Activated CD4-positive, alpha-beta T cell treated with anti-CD3 and anti-CD28 coated beads for 36 hours (primary cell): ENCODE measurements around the gene ANKS1B. TPM values are rescaled to one million over a fixed set of nuclear protein-coding genes. Genes with fewer than 3 reads are reported as not detected.
A peak's percentile ranks its signal among the peaks of the same experiment; 100 is the strongest.

Experiments used
- ATAC-seq: fragments of 200-7000 bp; cut with Tn5 transposase; one replicate; pipeline ENCODE4 v1.10.0; 2021; ENCODE audit warnings: mild to moderate bottlenecking, moderate library complexity
- CTCF ChIA-PET: fragments of 350-600 bp; sonication (Branson Sonifier 250); formaldehyde crosslinking; loops from one replicate; lab custom pipeline; 2021; ENCODE audit warnings: antibody characterized with exemption; lab: Charles Lee
- POLR2A ChIA-PET: fragments of 350-600 bp; sonication (Branson Sonifier 250); formaldehyde crosslinking; loops from one replicate; lab custom pipeline; 2021; ENCODE audit warnings: antibody characterized with exemption, inconsistent platforms; lab: Charles Lee
- DNase-seq: peaks from one replicate; pipeline ENCODE4 v3.0.0-alpha.2; 2020
- H3K27ac Mint-ChIP-seq: one replicate; pipeline ENCODE4 v1.8.0; 2021; ENCODE audit warnings: mixed read lengths
- H3K27me3 Mint-ChIP-seq: one replicate; pipeline ENCODE4 v1.8.0; 2021; ENCODE audit warnings: mixed read lengths
- H3K36me3 Mint-ChIP-seq: one replicate; pipeline ENCODE4 v1.8.0; 2021; ENCODE audit warnings: low read depth, mixed read lengths
- H3K4me1 Mint-ChIP-seq: one replicate; pipeline ENCODE4 v1.8.0; 2021; ENCODE audit warnings: mixed read lengths
- H3K4me3 Mint-ChIP-seq: one replicate; pipeline ENCODE4 v1.8.0; 2021; ENCODE audit warnings: mild to moderate bottlenecking, moderate library complexity, mixed read lengths
- H3K9me3 Mint-ChIP-seq: one replicate; pipeline ENCODE4 v1.8.0; 2021; ENCODE audit warnings: low read depth, mixed read lengths
- intact Hi-C, 2 experiments: fragments of 100-400 bp; cut with DNase I in 1 of 2; cut with micrococcal nuclease in 1 of 2; formaldehyde crosslinking; loops; one replicate each; pipeline versions ENCODE4 v1.14.2 to v1.15.1; 2022 to 2024; cut with DNase I, micrococcal nuclease
- total RNA-seq, 2 experiments: library from RNA; stranded (reverse); gene quantifications; one replicate each; pipeline ENCODE4 v1.2.3, GENCODE V29; 2021

Gene ANKS1B
- total RNA-seq, 2 experiments from 2014 or later = 0.19 to 0.73 TPM

DNA sequence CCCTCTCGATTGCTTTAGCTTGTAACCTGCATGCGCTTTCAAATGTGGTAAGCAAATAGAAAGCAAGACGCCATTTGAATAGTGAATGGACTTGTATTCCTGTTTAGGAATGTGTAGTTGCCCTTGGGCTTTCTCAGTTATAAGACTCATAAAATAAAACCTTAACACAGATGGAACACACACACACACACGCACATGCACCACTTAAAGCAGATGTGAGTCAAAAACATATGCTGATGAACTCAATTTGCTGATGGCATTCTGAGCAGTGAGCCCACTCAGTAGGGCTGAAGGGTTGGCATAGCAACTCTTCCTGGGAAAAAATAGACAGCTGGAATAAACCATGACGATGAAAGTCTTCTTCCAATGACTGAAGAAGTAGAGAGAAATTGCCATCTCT lies 979.1 kb downstream of the ANKS1B start:
- no peak for ATAC-seq
- POLR2A ChIA-PET = no interaction called here
- intact Hi-C loops = no loop called here
- no peak for DNase-seq
- Mint-ChIP-seq H3K4me3 (no peak overlapping the region), H3K27me3 (peaks cover 6% of the 10 kb centered on the region), H3K4me1 (no peaks in the 10 kb centered on the region), H3K9me3 (no peaks in the 10 kb centered on the region), H3K27ac (no peak overlapping the region), H3K36me3 (no peaks in the 10 kb centered on the region)
- CTCF ChIA-PET = interaction anchor here (1.4 kb wide), 1 partner anchor 9 kb away, joined by 4 read pairs; no protein-coding TSS in a partner anchor

DNA sequence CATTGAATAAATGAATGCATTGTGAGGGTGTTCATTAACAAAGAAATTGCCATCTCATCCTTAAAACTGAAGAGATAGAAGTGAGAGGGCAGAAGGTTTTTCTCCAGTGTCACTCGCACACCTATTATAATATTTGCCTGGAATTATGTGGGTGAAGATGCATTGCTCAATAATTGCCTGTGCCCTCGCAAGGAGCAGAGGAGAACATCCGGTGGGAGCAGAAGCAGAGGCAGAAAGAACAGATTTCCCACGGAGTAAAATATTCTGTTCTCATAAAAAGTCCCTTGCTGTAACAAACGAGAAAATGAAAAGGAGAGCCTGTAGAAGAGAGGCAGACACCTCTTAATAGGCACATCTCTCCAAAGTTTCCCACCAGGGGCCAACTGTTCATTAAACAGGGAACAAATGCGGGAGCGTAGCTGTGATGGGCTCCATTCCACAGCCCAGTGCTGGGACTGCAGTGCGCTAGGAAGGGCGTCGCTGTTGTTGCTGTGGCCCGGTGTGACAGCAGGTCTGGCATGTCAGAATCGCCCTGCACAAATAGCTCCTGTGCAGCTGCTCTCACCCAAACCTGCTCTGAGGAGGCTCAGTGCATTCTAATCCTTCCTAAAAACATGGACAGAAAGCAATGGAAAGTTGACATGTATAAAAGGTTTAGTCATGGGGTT lies 979.8 kb downstream of the ANKS1B start:
- H3K36me3 Mint-ChIP-seq = no peaks in the 10 kb centered on the region
- H3K9me3 Mint-ChIP-seq = no peaks in the 10 kb centered on the region
- ChIA-PET CTCF (interaction anchor here (0.5 to 1.4 kb wide), 2 partner anchors 9 to 1423 kb away, joined by 3 to 4 read pairs; no protein-coding TSS in a partner anchor), POLR2A (no interaction called here)
- intact Hi-C loops = no loop called here
- no peak for ATAC-seq
- H3K4me1 Mint-ChIP-seq = no peaks in the 10 kb centered on the region
- H3K27ac Mint-ChIP-seq = no peak overlapping the region
- H3K27me3 Mint-ChIP-seq = peaks cover 6% of the 10 kb centered on the region
- H3K4me3 Mint-ChIP-seq = no peak overlapping the region
- no peak for DNase-seq

DNA sequence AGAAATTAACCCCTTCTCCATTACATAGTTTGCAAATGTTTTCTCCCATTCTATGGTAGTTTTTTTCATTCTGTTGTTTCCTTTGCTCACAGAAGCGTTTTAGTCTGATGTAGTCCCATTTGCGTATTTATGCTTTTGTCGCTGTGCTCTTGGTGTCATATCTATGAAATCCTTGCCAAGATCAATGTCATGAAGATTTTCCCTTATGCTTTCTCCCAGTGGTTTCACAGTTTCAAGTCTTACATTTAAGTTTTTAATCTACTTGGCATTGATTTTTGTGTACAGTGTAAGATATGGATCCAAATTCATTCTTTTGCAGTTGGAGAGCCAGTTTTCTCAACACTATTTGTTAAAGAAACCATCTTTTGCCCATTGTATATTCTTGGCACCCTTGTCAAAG lies 982.0 kb downstream of the ANKS1B start:
- intact Hi-C loops = no loop called here
- ATAC-seq = no peak
- Mint-ChIP-seq H3K9me3 (no peaks in the 10 kb centered on the region), H3K27ac (no peak overlapping the region), H3K36me3 (no peaks in the 10 kb centered on the region), H3K4me1 (no peaks in the 10 kb centered on the region), H3K27me3 (peaks cover 5% of the 10 kb centered on the region), H3K4me3 (no peak overlapping the region)
- CTCF ChIA-PET = no interaction called here
- DNase-seq = no peak
- POLR2A ChIA-PET = no interaction called here

DNA sequence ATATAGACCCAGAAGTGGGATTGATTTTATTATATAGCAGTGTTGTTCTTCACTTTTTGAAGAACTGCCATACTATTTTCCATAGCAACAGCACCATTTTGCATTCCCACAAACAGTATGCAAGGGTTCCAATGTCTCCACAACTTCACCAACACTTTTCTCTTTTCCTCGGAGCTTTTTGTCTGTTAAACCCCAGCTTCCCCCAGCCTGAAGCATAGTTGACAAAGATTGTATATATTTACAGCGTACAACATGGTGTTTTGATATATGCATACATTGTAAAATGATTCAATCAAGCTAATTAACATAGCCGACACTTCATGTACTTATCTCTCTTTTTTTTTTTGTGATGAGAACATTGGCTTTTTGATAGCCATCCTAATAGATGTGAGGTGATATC lies 982.6 kb downstream of the ANKS1B start:
- H3K4me3 Mint-ChIP-seq = no peak overlapping the region
- ATAC-seq (no peak), DNase-seq (no peak)
- H3K27ac Mint-ChIP-seq = no peak overlapping the region
- H3K9me3 Mint-ChIP-seq = no peaks in the 10 kb centered on the region
- no peaks in the 10 kb centered on the region for H3K4me1 Mint-ChIP-seq
- intact Hi-C loops = no loop called here
- no peaks in the 10 kb centered on the region for H3K36me3 Mint-ChIP-seq
- ChIA-PET POLR2A (no interaction called here), CTCF (no interaction called here)
- peaks cover 5% of the 10 kb centered on the region for H3K27me3 Mint-ChIP-seq

DNA sequence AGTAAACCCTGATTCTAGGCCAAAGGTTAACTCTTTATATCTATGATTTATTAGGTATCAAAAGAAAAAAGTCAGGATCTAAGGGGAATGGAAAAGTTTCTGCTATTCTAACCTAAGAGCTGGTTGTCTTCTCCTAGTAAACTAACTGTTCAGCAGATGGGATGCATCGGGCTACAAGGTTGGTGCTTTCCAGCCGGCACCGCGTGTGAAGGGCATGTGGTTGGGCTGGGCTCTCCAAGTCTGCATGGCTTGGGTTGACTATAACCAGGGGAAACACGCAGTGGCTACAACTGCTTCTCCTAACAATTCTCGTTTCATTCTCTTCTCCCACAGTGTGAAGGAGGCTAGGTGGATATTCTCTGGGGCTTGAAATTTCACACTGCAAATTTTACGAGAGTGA lies 985.2 kb downstream of the ANKS1B start:
- DNase-seq (no peak), ATAC-seq (no peak)
- Mint-ChIP-seq H3K9me3 (no peaks in the 10 kb centered on the region), H3K36me3 (no peaks in the 10 kb centered on the region), H3K27me3 (peaks cover 5% of the 10 kb centered on the region), H3K4me1 (no peaks in the 10 kb centered on the region), H3K4me3 (no peak overlapping the region), H3K27ac (no peak overlapping the region)
- CTCF ChIA-PET = interaction anchor here (0.6 to 3.6 kb wide), 15 partner anchors 7 to 433 kb away, joined by 3 to 23 read pairs (median 4); no protein-coding TSS in a partner anchor
- intact Hi-C loops = loop anchor here (2.0 to 5.0 kb wide), 2 partner anchors 433 to 577 kb away; no protein-coding TSS in a partner anchor
- POLR2A ChIA-PET = no interaction called here

DNA sequence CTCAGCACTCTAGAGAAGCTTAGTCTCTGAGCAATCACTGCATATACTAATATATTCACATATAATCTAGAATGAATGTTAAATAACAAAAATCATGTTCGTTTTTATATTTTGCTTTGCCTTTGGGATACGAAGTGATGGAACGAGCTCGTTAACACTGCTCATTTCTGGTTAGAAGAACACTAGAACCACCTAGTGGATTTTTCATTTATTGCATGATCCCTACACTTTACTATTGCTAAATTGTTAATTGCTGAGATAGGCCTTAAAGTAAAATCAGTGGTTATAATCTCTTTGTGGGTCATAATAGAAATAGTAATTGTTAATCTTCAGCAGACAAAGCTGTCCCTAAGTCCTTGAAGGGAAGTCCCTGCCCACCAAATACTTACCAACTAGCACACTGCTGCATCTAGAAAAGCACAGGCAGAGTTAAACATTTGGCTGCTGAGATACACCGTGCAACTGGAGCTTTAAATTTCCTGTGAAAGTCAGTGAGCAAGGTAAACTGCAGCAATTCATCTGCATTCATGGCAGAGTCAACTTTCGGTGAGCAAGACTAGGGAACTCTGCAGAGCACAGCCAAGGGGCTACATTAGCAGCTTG lies 985.9 kb downstream of the ANKS1B start:
- ChIA-PET CTCF (interaction anchor here (0.6 to 3.6 kb wide), 36 partner anchors 8 to 573 kb away, joined by 3 to 23 read pairs (median 3); no protein-coding TSS in a partner anchor), POLR2A (no interaction called here)
- Mint-ChIP-seq H3K4me1 (no peaks in the 10 kb centered on the region), H3K9me3 (no peaks in the 10 kb centered on the region), H3K36me3 (no peaks in the 10 kb centered on the region), H3K27ac (no peak overlapping the region), H3K27me3 (peaks cover 5% of the 10 kb centered on the region), H3K4me3 (no peak overlapping the region)
- intact Hi-C loops = loop anchor here (1.0 to 5.0 kb wide), 5 partner anchors 272 to 576 kb away; no protein-coding TSS in a partner anchor
- no peak for DNase-seq
- ATAC-seq = peak; percentile 70

DNA sequence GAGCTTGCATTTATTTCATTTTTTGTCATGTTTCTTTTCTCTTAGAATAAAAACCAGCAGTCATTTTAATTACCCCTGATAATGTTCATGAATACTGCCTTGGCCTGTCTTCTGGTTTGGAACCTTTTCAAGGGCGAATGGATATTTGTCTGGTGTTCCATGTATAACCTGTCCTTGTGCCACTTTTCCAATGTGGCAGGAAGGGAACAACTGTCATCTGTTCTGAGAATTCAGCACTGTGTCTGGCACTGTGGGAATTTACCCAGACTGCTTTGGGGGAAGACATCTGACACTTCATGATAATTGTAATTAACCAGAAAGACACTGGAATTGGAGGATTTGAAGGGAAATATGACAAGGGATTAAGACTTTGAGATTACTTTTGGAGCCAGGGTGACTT lies 986.8 kb downstream of the ANKS1B start:
- Mint-ChIP-seq H3K27me3 (peaks cover 5% of the 10 kb centered on the region), H3K4me3 (no peak overlapping the region), H3K27ac (no peak overlapping the region), H3K9me3 (no peaks in the 10 kb centered on the region), H3K36me3 (no peaks in the 10 kb centered on the region), H3K4me1 (no peaks in the 10 kb centered on the region)
- intact Hi-C loops = loop anchor here (1.0 to 5.0 kb wide), 5 partner anchors 272 to 576 kb away; no protein-coding TSS in a partner anchor
- no peak for ATAC-seq
- POLR2A ChIA-PET = no interaction called here
- no peak for DNase-seq
- CTCF ChIA-PET = interaction anchor here (0.7 to 3.6 kb wide), 11 partner anchors 10 to 572 kb away, joined by 3 to 23 read pairs (median 5); no protein-coding TSS in a partner anchor

DNA sequence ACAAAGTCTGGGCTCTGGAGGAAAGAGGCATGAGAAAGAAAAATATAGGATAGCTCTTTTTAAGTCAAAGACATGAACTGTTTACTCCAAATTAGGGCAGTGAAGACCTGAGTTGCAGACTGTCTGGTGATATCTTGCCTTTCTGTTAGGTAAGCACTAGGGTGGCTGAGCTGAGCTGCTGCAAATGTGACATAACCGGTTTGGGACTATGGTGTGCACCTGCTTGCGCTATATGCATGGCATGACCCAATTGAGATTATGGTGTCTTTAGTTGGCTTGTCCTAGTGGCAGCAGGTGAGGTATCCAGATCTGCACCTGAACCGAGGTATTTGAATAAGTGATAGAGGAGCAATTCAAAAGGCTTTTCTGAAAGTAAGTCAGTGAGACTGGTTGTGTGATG lies 994.1 kb downstream of the ANKS1B start:
- Mint-ChIP-seq H3K9me3 (peaks cover 5% of the 10 kb centered on the region), H3K4me3 (no peak overlapping the region), H3K27ac (no peak overlapping the region), H3K36me3 (no peaks in the 10 kb centered on the region), H3K4me1 (no peaks in the 10 kb centered on the region), H3K27me3 (no peaks in the 10 kb centered on the region)
- DNase-seq (no peak), ATAC-seq (no peak)
- ChIA-PET POLR2A (no interaction called here), CTCF (interaction anchor here (1.9 kb wide), 1 partner anchor 9 kb away, joined by 8 read pairs; no protein-coding TSS in a partner anchor)
- intact Hi-C loops = no loop called here

DNA sequence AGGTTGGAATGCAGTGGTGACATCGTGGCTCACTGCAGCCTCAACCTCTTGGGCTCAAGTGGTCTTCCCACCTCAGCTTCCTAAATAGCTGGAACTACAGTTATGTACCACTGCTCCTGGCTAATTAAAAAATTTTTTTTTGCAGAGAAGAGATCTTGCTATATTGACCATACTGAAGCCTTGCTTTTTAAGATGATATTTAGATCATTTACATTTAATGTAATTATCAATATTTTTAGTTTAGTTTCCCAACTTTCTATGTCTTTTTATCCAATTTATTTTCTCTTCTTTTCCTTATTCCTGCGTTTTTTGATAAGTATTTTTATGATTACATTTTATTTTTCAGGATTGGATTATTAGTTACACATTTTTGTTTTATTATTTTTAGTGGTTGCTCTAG lies 999.6 kb downstream of the ANKS1B start:
- Mint-ChIP-seq H3K27me3 (no peaks in the 10 kb centered on the region), H3K27ac (no peak overlapping the region), H3K4me1 (no peaks in the 10 kb centered on the region), H3K36me3 (no peaks in the 10 kb centered on the region), H3K4me3 (no peak overlapping the region), H3K9me3 (peaks cover 5% of the 10 kb centered on the region)
- DNase-seq (no peak), ATAC-seq (no peak)
- POLR2A ChIA-PET = no interaction called here
- intact Hi-C loops = no loop called here
- CTCF ChIA-PET = interaction anchor here (0.6 to 1.4 kb wide), 2 partner anchors 14 to 264 kb away, joined by 4 read pairs; no protein-coding TSS in a partner anchor

DNA sequence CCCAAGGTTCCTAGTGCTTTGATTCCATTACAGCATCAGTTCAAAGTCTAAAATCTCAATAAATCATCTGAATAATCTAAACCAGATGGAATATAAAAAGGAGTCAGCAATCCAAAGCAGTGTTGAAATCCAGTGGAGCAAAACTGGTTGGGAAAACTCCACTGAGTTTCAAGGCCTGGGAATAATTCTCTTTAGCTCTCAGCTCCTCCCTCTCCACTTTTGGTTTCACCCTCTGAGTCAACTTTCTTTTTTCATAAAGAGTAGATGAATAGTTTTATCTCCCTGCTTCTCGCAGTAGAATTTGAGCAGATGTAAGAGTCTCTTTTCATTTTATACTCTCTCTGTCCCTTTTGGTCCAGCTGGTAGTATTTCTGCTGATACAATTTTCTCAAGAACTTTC lies 1001.1 kb downstream of the ANKS1B start:
- CTCF ChIA-PET = interaction anchor here (0.6 to 1.0 kb wide), 3 partner anchors 14 to 538 kb away, joined by 3 to 5 read pairs (median 4); no protein-coding TSS in a partner anchor
- no peak for DNase-seq
- Mint-ChIP-seq H3K27me3 (no peaks in the 10 kb centered on the region), H3K36me3 (no peaks in the 10 kb centered on the region), H3K27ac (no peak overlapping the region), H3K4me1 (no peaks in the 10 kb centered on the region), H3K9me3 (peaks cover 5% of the 10 kb centered on the region), H3K4me3 (no peak overlapping the region)
- intact Hi-C loops = no loop called here
- no peak for ATAC-seq
- POLR2A ChIA-PET = no interaction called here

DNA sequence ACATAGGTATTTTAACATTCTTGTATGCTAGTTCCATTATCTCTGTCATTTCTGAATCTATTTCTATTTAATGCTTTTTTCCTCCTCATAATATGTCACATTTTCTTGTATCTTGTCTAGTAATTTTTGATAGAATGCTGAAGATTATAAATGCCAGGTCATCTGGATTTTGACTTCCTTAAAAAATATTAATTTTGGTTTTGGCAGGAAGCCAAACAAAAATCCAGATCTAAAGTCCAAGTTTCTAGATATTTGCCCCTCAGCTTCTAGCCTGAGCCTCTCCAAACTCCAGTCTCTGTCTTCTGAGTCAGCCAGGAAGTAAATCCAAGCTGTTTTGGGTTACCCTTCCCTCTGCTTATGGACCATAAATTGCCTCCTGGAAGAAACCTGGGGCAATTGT lies 1004.2 kb downstream of the ANKS1B start:
- no peak for DNase-seq
- Mint-ChIP-seq H3K4me1 (no peaks in the 10 kb centered on the region), H3K9me3 (no peaks in the 10 kb centered on the region), H3K27ac (no peak overlapping the region), H3K27me3 (no peaks in the 10 kb centered on the region), H3K36me3 (no peaks in the 10 kb centered on the region), H3K4me3 (no peak overlapping the region)
- ATAC-seq = no peak
- intact Hi-C loops = no loop called here
- ChIA-PET CTCF (no interaction called here), POLR2A (interaction anchor here (0.7 kb wide), 1 partner anchor 413 kb away, joined by 3 read pairs; no protein-coding TSS in a partner anchor)
